Caki2 (cell line): ENCODE measurements around the gene C12orf50. TPM values are rescaled to one million over a fixed set of nuclear protein-coding genes. Genes with fewer than 3 reads are reported as not detected.
"Not testable (repeated sequence)": the region's sequence is repeated elsewhere in the genome, so short reads cannot be mapped to it uniquely, and the experiment has no call there.

Source experiments
- DNase-seq: peaks from one replicate; pipeline ENCODE4 v3.0.0-alpha.2; 2015; ENCODE audit warnings: low read depth
- in situ Hi-C: cut with HindIII; loops from 2 replicates; pipeline ENCODE4 v1.10.0; 2016; ENCODE audit warnings: low sequenced_read_pairs, low pct_unique_long_range_greater_than_20kb, mixed read lengths
- total RNA-seq: library from RNA; depleted of rRNA; stranded (reverse); fragments of >200 nt; shearing (Covaris generic); gene quantifications from 2 replicates; pipeline ENCODE4 v1.2.3, GENCODE V29; 2014; ENCODE audit warnings: low replicate concordance

C12orf50 gene
- total RNA-seq, 1 experiment from 2014 or later = not detected

DNA sequence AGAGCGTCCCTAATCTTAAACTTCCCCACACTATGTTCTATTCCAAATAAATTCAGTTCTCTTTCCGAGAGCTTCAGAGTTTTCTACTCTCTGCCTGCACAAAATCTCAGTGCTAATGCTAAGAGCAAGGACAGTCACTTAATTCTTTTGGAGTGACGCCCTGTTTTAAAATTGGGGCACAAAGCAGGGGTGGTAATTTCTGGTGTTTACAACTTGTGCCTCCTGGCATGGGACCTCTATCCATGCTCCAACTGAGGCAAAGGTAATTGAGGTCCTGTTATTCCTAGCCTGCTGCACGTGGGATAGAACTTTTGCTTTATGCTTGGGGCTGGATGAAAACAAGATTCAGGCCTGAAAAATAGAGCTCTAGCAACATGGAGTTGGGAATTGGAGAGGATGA is 22.9 kb downstream of the C12orf50 start:
- no peak for DNase-seq
- in situ Hi-C loops = no loop called here

DNA sequence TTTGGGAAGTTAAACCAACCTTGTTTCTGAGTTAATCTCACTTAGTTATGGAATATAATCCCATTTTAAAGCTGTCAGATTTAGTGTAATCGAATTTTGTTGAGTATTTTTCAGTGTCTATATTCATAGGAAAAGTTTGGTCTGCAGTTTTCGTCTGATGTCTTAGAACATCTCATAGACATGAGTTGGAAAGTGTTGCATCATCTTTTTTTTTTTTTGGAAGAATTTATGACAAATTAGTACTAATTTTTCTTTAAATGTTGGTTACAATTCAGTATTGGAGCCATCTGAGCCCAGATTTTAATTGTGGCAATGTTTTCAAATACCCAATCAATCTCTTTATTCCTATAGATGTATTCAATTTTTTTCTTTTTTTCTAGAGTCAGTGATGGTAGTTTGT is 27.9 kb downstream of the C12orf50 start:
- in situ Hi-C loops = no loop called here
- DNase-seq = no peak

DNA sequence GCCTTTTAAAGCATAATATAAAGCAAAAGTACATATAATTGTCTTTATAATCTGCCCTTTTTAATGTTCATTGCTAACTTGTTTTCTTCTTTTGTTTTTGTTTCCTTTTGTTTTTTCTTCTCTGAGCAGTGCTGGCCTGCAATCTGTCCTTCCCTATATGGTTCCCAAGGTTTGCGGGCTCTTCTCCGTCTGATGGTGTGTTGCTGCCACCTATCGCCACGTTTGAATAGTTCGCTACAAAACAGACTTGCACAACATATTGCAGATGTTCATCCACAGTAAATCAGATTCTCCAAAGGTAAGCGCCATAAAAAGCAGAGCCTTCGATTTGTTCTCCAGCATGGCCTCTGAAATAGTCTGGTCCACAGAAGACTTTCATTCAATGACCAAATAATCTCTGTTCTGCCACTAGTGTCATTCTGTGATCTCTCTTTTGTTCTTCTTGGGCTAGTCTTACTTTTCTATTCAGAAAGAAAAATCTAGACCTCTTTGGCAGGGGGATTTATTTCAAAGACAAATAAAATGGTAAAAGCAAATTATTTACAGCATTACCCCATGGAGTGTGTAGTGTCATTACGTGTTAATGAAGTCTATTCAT is 33.5 kb downstream of the C12orf50 start:
- peak; percentile 48 for DNase-seq

DNA sequence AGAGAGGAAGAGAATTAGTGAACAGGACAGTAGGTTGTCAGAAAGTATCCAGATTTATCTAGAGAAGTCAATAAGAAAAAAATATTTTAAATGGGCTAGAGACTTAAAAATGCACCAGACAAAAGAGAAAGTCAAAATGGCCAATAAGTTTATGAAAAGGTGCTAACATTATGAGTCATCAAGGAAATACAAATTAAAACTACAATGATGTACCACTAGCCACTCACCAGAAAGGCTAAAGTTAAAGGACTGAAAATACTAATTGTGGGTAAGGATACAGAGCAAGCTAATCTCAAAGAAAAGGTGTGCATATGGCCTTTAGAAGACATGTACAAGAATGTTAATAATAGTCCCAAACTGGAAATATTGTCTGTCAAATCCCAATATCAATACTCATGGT is 37.7 kb downstream of the C12orf50 start:
- no peak for DNase-seq
- in situ Hi-C loops = no loop called here

More for the DNA sequence above, 33.5 kb downstream of the C12orf50 start:
- in situ Hi-C loops = no loop called here

DNA sequence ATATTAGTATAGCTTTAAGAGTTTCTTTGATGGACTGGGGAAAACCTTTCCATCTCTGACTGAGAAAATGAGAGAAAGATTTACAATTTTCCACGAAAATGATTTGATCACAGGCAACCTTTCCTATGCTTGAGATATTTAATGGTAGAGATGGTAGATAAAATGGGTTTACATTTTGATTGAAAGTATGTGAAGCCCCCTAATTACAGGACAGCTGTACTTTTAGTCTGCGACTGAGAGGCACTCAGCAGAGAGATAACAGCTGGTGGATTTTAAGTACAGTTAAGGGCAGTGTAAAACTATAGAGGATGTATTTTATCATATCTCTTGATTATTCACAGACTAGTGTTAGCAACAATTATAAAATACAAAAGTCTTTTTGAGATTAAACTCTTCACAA is 40.7 kb downstream of the C12orf50 start:
- in situ Hi-C loops = no loop called here
- no peak for DNase-seq

DNA sequence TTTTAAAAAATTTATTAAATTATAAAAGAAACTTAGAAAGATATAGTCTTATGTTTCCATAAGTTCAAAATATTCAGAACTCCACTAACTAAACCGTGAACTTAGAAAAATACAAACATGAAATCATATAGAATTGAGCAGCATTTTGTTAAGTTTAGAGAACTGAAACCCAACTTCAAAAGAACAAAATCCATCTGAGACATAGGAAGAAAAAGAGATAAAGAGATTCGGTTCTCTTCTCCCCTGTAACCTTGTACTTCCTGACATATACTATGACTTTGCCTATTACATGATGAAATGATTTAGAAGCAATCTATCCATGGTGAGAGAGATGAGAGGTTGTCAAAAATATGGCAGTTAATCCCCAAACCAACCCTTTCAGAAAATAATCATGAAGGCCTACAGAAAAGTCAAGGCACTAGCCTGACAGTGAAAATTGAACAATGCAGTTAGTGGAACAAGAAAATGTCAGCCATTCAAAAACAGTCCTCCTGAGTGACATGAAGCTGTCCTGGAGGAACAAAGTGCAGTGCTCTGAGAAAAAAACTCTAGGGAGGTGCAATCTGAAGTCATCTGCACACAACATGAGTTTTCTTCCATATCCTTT is 44.0 kb downstream of the C12orf50 start:
- in situ Hi-C loops = no loop called here
- no peak for DNase-seq

DNA sequence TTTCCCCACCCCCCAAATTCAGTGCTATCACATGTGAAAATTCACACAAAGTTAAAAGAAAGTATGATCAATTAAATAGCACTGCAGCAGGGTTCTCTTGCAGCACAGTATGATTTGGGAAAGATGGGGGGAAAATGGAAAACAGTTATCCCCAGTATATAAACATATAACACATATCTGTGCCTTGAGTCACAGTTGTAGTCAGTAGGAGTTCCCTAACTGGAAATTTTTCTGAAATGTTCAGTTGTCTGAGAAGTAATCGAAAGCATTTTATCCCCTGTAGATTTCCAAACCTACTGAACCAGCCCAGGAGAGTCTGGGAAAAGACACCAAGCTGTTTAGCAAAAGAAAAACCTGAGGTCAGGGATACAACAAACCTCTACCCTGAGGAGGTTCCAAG is 47.0 kb downstream of the C12orf50 start:
- DNase-seq = no peak
- in situ Hi-C loops = no loop called here

DNA sequence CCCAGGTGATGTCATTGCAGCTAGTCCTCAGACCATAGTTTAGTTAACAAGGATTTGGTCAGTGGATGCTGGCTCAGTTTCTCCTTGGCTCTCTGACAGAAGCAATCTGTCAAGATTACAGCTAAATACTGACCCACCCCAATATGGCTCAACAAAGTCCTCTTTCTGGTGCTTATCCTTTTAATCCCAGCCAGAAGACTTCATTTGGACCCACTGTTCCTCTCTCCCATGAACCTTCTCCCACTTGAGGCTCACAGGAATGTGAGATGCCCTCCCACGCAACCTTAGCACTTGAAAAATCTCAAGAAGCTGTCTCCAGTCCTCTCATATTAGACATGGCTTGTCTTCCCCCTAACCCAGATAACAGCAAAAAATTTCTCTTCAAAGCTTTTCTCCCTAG is 47.7 kb downstream of the C12orf50 start:
- in situ Hi-C loops = no loop called here
- no peak for DNase-seq

DNA sequence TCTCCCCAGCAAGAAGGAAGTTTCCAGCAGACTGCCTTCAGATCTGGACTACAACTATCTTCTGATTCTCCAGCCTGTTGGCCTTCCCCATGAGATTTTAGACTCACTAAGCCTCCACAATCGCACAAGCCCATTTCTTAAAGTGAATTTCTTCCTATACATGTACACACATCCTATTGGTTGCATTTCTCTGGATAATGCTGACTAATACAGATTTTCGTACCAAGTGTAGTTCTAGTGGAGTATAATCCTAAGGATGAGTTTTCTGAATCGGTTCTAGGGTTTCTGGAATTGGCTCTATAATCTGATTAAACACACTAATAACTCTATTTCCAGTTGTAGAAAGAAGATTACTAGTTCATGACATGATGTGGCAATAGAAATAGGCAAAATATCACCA is 53.3 kb downstream of the C12orf50 start:
- in situ Hi-C loops = no loop called here
- DNase-seq = no peak

DNA sequence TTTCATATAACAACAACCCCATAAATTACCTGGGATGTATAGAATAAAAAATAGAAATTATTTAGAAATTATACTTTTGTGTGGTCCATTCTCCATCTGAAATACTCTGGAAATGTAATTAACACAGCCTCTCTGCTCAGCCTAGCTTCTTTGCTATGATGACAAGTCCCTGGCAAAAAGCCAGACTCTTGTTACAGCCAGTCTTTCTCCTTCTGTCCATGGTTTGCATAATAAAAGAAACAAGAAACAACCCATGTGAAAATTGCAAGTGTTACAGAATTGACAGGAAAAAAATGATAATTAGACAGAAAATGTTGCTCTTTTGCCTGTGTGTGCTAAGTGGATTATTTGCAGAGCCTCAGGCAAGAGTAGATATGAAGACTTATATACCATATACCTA is 61.3 kb downstream of the C12orf50 start:
- DNase-seq = no peak
- in situ Hi-C loops = no loop called here

DNA sequence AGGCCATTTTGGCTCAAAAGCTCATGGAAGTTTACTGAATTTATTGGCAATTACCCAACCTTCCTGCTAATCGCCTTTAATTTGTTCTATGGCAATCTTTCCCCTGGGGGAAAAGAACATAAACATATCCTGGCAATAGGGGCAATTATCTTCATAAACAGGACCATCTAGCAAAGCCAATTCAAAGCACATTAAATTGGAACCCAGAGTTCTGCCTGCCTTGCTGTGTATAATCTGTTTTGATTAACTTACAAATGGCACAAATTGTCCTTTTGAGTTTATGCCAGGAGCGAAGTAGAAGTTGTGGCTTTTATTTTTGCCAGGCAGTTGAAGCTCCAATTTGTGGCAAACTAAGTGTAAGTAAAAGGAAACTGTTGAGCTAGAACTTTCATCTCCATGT is 68.6 kb downstream of the C12orf50 start:
- in situ Hi-C loops = no loop called here

DNA sequence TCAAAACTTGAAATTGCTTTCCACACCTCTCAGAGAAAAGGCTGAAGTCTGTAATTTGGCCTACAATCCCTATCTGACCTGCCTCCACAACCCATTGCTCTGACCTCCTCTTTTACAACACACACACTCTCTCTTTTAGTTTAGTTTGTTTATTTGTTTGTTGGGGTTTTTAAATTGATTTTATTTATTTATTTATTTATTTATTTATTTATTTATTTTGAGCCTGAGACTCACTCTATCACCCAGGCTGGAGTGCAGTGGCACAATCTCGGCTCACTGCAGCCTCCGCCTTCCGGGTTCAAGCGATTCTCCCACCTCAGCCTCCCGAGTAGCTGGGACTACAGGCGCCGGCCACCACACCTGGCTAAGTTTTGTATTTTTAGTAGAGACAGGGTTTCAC is 75.2 kb downstream of the C12orf50 start:
- in situ Hi-C loops, DNase-seq: not testable (repeated sequence)

More for the DNA sequence above, 68.6 kb downstream of the C12orf50 start:
- DNase-seq = no peak

DNA sequence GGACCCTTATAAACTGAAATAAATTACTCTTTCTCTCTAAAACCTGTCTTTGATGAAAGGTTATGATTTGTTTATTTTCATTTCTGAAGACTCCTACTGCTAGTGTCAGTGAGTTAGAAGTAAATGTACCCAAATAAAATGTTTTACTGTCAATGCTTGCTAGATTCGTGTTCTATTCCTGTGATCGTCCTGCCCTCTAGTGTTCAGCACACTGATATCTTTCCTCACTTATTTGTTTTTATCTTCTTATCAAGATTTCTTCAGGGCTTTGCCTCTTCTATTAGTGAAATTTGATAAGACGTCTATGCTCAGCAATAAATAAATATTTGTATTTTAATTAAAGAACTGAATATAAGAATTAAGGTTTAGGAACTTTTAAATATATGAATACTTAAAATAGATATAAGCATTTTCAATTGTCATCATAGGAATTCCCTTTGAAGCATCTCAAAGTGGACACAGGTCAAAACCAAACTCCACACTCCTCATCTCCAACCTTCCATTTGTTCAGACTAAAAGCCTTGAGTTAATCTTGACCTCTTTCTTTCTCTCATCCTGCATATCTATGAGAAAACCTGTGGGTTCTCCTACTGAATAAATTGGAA is 75.8 kb downstream of the C12orf50 start:
- peak; percentile 16 for DNase-seq
- in situ Hi-C loops = no loop called here

DNA sequence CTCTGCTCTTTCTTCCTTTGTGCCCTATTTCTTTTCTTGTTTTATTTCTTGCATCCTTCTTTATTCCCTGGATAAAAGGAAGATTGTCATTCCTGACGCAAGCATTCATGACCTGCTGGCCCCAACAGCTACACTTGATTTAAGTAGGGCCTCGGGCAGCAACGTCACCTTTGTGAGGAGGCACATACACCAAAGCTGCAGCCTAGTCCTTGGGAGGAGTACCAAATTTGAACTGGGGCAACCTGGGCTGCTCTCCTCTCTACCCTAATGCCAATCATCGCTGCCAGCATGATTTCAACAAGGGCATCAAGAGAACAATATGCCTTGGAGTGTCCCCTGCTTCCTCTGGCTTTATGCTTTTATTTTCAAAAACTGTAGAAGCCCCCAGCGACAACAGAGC is 76.4 kb downstream of the C12orf50 start:
- in situ Hi-C loops = no loop called here
- DNase-seq = no peak

DNA sequence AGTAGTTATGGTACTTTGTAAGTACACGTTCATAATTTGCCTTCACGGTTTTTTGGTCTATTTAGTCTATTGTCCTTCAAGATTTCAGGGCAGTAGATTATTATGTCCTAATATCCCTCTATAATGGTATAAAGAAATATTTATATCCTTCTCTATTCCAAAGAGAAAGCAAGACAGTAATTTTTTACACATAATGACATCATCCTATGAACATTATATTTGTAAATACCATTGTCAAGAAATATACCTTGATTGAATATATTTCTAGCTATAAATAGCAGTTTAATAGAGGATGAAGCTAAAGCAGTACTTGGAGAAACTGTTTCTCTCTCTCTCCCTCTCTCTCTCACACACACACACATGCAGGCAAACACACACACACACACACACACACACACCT is 77.0 kb downstream of the C12orf50 start:
- in situ Hi-C loops = no loop called here
- DNase-seq = no peak

DNA sequence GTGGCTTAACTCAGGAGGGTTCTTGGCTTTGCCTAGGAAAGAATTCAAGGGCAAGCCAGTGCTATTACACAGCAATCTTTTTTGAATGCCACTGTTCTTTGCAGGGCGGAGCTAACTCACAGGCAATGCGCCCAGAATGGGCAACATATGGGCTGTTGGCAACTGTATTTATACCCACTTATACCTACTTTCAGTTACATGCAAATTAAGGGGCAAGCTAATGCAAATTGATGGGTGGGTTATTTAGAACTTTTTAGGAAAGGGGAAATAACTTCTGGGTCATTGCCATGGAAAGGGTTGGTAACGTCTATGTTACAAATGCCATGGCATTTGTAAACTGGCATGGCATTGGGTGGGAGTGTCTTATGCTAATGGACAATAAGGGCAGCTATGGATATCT is 85.4 kb downstream of the C12orf50 start:
- in situ Hi-C loops = no loop called here

DNA sequence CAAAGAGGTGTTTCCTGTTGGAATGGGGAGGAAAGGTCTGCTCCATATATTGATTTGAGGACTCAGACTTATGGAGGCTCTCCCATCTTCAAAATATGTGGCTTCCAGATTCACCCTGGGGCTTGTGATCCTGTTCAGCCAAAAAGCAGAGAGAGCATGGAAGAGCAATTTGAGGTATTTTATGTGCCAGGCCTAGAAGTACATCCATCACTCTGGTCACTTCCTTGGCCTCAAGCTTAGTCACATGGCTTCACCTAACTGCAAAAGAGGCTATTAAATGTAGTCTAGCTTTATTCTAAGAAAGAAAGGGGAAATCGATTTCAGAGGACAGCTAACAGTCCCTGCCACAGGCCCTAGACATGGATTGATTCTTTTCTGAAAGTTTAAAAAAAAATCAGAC is 86.2 kb downstream of the C12orf50 start:
- no peak for DNase-seq
- in situ Hi-C loops = no loop called here

More for the DNA sequence above, 85.4 kb downstream of the C12orf50 start:
- DNase-seq = no peak

DNA sequence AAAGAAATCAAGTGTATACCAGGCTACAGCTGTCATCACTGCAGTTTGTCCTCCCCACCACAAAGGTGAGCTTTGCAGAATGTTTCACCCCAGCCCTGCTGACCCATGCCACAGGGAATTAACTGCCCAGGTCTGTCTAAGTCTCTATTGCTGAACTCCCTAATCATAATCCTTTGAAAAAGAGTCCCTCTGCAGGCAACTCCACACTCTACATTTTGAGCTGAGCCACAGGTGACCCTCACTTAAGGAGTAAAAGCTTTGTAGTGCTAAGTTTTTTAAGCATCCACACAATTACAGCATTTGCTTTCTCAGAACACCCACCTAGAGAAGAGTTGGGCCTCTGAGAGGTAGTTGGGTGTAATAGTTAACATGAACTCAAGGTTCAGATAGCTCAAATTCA is 90.0 kb downstream of the C12orf50 start:
- in situ Hi-C loops = no loop called here
- DNase-seq = no peak

DNA sequence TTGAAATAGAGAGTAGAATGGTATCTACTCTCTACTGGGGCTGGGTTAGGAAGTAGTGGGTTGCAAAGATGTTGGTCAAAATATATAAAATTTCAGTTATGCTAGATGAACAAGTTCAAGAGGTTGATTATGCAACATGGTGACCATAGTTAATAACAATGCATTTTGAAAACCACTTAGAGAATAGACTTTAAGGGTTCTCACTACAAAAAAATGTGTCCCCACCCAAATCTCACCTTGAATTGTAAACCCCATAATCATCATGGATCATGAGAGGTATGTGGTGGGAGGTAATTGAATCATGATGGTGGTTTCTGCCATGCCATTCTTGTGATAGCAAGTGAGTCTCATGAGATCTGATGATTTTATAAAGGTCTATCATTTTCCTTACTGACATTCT is 94.0 kb downstream of the C12orf50 start:
- no peak for DNase-seq
- in situ Hi-C loops = no loop called here

DNA sequence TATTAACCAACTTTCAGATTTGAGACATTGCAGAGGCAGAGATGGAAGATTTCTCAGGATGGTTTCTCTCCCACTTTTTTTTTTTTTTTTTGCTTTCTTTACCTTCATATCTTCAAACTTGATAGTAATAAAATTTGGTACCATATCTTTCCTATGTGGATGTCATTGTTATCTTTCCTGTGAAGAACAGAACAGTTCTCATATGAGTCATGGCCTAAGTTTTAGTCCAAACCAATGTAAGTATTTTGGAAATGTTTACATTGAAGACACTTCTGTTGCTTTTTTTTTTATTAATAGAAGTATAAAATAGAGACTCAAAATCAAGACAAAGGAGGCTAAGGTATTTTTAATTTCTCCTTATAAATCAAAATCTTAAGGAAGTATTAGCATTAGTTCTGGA is 95.2 kb downstream of the C12orf50 start:
- no peak for DNase-seq
- in situ Hi-C loops = no loop called here
